Measurements from ENCODE around the gene GRK5.
"Not testable (repeated sequence)": the region's sequence is repeated elsewhere in the genome, so short reads cannot be mapped to it uniquely, and the experiment has no call there.

Gene GRK5

GRCh38 chr10:119248184-119248583 lies 40.8 kb downstream of the GRK5 start:
- H3K4me3 ChIP-seq (ENCODE audit: low read depth, low read length): no peak overlapping the region

DNA sequence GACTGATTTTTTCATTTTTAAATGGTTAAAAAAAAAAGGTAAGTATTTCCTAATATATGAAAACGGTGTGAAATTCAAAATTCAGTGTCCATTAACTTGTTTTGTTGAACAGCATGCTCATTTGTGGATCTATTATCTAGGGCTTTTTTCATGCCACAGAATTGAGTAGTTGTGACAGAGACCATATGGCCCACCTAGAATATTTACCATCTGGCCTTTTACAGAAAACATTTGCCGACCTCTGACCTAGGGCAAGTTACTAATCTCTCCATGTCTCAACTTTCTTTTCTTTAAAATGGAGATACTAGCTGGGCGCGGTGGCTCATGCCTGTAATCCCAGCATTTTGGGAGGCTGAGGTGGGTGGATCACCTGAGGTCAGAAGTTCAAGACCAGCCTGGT lies 41.3 kb downstream of the GRK5 start:
- no peak overlapping the region for H3K4me3 ChIP-seq (ENCODE audit: low read depth, low read length)

- no peak overlapping the region for H3K4me3 ChIP-seq (ENCODE audit: low read depth, low read length)
Measured at GRCh38 chr10:119250641-119251314, 43.4 kb downstream of the GRK5 start.

GRCh38 chr10:119251315-119251708 lies 43.9 kb downstream of the GRK5 start:
- no peak overlapping the region for H3K4me3 ChIP-seq (ENCODE audit: low read depth, low read length)

GRCh38 chr10:119252051-119252465 lies 44.7 kb downstream of the GRK5 start:
- no peak overlapping the region for H3K4me3 ChIP-seq (ENCODE audit: low read depth, low read length)

DNA sequence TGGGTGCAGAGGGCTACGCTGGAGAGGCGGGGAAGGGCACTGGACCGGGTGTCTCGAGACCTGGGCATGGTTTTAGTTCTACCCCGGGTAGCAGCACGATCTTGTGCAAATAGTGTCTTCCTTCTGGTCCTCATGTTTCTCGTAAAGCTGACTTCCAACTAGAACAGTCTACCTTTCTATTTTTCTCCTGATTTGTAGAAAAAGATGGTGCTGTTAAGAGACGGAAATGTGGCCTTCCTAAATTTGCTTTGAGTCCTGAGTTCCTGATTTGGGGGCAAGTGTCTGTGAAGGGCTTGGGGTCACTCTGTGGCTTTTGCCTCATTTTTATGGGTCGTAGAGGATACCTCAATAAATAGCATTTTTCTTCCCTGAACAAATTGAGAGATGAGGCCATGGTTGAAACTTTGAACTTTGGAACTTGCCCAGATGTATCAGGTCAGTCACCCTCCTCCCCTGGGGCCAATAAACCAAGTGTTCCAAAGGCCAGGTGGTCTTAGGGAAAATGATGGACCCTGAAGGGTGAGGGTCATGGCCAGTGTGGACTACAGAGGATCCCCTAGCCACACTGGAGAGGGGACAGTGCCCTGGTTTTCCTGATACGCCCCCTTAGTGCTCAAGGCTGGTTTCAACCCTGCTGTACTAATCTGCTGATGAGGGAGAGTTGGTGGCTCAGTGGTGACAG lies 45.2 kb downstream of the GRK5 start:
- H3K4me3 ChIP-seq (ENCODE audit: low read depth, low read length): no peak overlapping the region

DNA sequence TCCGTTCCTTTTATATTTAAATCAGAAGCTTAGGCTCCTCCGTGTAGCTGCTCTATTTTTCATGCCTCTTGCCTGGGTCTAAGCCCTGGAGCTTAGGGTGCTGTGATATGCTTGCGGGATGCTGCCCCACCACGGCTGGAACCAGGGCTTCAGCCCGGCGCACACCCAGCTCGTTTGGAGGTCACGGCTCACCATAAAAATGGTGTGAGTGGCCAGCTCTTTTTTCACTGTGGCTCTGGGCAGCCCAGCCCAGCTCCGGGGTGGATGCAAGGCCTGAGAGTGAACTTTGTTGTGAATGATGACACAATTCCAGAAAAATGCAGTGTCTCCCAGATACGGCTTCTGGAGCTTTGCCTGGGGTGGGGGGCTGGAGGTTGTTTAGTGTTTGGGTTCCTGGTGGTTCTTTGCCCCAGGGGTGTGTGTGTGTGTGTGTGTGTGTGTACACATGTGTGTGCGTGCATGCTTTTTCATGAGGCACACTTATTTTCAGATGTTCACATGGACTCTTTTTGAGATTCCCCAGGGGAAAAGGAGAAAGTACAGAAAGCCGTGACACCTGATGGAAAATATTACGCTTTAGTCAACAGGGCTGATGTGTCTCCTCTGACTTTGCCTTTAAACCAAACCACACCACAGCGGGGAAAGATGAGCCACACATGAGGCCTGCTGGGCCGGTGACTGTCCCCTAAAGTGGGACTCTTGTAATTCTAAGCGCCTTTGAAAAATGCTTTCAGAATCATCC lies 46.2 kb downstream of the GRK5 start:
- no peak overlapping the region for H3K4me3 ChIP-seq (ENCODE audit: low read depth, low read length)

DNA sequence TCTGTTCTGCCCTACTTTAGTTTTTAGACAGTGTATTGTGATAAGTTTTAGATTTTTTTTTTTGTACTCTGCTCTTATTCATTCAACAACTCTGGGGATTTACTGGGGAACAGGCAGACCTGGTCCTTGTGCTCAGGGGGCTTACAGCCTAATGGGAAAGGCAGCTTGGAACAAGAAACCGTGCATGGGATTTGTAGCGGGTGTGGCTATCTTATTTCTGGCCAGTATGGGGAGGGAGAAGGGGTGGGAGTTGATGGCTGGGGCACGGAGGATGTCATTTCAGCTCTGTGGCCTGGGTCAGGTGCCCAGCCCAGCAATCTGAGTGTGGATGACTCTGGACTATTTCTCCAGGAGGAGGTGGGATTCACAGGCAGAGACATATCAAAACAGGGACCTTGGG lies 47.0 kb downstream of the GRK5 start:
- no peak overlapping the region for H3K4me3 ChIP-seq (ENCODE audit: low read depth, low read length)

DNA sequence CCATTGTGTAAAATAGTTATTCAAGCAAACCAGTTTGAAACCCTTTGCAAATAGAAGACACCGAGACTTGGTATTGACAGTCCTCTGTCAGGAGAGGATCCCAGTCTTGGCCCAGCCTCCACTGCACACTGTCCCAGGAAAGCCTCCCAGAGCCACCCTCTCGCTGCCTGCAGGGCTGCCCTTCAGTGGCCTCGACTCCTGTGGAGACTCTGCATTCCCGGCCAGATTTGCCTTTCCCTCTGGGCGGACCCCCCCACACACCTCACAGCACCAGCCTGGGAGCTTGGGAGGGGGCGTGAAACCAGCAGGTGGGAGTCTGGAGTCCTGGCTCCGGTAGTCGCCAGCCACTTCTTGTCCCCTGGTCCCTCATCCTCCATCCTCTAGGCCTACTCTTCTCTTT lies 48.7 kb downstream of the GRK5 start:
- H3K4me3 ChIP-seq (ENCODE audit: low read depth, low read length): no peak overlapping the region

- H3K4me3 ChIP-seq (ENCODE audit: low read depth, low read length): no peak overlapping the region
Measured at GRCh38 chr10:119256897-119257296, 49.5 kb downstream of the GRK5 start.

GRCh38 chr10:119257899-119258419 lies 50.6 kb downstream of the GRK5 start:
- H3K4me3 ChIP-seq (ENCODE audit: low read depth, low read length): no peak overlapping the region

GRCh38 chr10:119259345-119259744 lies 52.0 kb downstream of the GRK5 start:
- H3K4me3 ChIP-seq (ENCODE audit: low read depth, low read length): no peak overlapping the region

DNA sequence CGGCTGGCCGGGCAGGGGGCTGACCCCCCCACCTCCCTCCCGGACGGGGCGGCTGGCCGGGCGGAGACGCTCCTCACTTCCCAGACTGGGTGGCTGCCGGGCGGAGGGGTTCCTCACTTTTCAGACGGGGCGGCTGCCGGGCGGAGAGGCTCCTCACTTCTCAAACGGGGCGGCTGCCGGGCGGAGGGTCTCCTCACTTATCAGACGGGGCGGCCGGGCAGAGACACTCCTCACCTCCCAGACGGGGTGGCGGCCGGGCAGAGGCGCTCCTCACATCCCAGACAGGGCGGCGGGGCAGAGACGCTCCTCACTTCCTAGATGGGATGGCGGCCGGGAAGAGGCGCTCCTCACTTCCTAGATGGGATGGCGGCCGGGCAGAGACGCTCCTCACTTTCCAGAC lies 53.6 kb downstream of the GRK5 start:
- H3K4me3 ChIP-seq (ENCODE audit: low read depth, low read length): not testable (repeated sequence)

DNA sequence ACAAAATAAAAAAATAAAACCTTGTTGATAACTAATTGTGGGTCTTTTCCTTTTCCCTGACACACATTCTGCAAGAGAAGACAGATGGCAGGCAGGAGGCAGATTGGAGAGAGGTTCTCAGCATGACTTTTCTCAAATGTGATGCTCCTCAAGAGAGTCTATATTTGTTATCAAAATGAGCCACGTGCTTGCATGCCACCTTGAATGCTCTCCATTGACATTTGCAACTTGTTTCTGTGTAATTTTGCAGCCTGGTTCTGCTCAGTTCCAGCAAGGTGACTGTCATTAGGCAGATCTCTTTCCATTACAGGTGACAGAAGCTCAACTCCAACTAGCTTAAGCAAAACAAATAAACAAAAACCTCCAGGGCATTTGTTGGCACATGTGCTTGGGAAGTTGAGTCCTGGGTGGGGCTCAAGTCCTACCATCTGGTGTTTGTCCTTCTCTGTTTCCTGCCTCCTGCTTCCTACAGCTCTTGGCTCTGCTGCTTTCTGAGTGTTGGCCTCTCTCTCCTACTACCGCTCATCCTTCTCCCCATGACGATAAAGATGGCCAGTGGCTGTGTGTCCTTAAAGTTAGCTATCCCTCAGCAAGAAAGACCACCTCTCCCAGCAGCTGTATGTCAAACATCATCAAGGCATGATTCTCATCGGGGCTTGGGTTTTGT lies 56.7 kb downstream of the GRK5 start:
- H3K4me3 ChIP-seq (ENCODE audit: low read depth, low read length): no peak overlapping the region

DNA sequence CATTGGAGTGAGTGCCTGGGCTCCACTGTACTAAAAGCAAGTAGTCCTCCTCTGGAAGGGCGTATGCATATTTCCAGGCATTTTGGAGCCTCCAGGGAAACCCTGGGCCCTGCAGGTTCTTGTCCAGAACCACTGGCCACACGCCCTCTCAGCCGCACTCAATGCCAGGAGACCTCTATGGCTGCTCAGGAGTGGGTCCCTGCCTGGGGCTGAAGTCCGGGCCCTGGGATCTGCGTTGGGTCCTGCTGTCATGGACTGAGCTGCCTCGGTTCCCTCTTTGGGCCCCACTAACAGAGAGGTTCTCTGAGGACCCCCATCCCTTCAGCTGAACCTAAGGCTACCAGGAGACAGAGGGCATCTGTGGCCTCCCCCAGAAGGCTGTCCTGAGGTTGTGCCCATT lies 58.3 kb downstream of the GRK5 start:
- no peak overlapping the region for H3K4me3 ChIP-seq (ENCODE audit: low read depth, low read length)

- H3K4me3 ChIP-seq (ENCODE audit: low read depth, low read length): no peak overlapping the region
Measured at GRCh38 chr10:119267384-119267783, 60.0 kb downstream of the GRK5 start.

DNA sequence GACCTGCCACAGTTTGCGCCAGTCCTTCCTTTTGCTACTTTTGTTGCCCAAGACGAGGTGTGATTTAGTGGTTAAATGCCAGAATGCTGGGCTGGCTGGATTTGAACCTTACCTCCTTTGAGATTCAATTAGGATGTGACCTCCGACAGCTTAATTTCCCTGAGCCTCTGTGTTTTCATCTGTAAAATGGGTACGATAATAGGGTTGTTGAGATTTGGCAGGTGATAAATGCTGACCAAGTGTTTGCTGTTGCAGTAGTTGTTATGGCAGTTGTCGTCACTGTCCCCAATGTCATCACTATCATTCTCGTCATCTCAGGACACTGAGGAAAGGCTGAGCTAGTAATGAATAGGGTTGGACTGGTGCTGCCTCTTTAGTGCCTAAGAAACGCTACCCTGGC lies 61.1 kb downstream of the GRK5 start:
- no peak overlapping the region for H3K4me3 ChIP-seq (ENCODE audit: low read depth, low read length)

DNA sequence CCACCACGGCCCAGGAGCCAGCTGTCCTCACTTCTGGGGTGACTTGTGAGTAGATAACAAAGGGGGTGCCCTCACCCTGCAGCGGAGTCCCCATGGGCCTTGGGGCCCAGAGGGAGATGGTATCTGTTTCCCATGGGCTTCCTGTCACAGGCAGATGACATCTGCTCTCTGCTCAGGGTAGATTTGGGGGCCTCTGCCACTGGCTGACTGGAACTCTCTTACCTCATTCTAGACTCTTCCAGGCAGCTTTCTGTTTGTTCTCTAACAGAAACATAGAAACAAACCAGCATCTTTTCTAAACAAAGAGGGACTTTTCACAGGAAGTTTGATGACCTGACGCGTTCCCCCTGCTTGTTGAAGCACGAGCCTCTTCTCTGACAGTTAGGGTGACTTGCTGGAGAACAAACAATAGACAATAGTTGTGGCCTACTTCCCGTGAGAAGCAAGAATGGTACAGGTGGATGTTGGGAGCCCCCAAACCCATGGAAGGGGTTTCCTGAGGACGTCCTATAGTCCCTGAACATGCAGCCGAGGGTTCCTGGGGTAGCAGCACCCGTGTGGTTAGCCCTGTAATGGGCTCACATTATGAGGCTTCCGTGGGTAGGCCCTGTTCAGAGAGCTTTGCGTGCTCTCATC lies 61.6 kb downstream of the GRK5 start:
- H3K4me3 ChIP-seq (ENCODE audit: low read depth, low read length): no peak overlapping the region

GRCh38 chr10:119269737-119270136 lies 62.4 kb downstream of the GRK5 start:
- H3K4me3 ChIP-seq (ENCODE audit: low read depth, low read length): no peak overlapping the region

DNA sequence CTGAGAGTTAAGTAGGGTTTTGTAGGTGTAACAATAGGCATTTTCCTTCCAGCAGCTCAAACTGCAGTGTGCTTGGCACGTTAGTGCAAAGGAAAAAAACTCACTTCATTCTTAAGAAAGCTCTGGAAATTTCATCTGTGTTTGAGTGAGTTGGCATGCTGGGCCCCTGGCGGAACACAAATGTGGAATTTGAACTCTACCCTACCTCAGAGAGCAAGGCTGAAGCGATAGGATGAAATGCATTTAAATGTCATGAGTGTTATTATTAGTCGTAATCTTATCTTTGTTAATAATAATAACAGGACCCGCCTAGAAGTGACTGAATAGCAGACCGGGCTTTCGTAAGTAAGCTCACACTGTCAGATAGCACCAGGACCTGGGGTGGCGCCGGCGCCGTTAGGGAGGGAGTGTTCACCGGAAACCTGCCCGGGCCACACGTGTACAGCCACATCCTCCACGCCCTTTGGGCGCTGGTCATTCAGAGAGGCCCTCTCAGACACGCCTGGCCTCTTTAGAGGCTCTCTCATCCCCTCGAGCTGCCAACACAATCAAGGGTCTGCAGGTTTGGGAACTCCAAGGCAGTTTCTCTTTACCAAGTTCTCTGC lies 63.5 kb downstream of the GRK5 start:
- H3K4me3 ChIP-seq (ENCODE audit: low read depth, low read length): no peak overlapping the region
